GDM1 (cell line): Measurements from ENCODE around the gene UCK2.

Experiments
- DNase-seq: peaks from one replicate; lab custom pipeline; 2025; lab: John Stamatoyannopoulos, UW

UCK2 gene

DNA sequence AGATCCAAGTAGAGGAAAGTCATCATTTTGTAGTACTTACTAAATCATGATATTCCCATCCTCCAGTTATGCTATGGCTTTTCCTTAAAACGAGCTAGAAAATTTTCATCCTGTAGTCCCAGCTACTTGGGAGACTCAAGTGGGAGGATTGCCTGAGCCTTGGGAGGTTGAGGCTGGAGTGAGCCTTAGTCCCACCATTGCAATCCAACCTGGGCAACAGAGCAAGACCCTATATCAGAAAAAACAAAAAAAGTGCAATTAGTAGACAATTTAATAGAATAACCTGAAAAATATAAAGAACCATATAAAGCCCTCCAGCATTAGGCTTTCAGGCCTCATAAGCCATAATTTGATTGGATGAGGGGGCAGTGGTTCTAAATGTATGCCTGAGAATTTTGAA, 6.8 kb downstream of the UCK2 start:
- DNase-seq: no peak

DNA sequence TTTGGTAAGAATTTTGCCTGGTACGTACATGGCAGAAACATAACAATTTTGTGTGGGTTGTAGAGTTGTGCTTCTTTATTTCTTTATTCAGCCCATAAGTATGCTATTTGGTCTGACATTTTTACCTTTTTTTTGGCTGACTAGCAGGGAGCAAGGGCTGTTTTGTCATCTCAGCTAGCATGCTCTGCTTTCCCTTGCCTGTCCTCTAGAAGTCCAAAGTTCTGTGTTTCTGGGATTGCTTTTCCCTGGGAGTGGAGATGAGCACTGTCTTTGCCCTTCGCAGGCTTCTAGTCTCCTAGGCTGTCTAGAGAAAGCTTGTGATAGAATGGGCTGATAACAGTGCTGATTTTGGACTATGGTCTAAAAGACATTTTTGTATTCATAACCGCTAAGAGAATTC, 7.5 kb downstream of the UCK2 start:
- no peak for DNase-seq

DNA sequence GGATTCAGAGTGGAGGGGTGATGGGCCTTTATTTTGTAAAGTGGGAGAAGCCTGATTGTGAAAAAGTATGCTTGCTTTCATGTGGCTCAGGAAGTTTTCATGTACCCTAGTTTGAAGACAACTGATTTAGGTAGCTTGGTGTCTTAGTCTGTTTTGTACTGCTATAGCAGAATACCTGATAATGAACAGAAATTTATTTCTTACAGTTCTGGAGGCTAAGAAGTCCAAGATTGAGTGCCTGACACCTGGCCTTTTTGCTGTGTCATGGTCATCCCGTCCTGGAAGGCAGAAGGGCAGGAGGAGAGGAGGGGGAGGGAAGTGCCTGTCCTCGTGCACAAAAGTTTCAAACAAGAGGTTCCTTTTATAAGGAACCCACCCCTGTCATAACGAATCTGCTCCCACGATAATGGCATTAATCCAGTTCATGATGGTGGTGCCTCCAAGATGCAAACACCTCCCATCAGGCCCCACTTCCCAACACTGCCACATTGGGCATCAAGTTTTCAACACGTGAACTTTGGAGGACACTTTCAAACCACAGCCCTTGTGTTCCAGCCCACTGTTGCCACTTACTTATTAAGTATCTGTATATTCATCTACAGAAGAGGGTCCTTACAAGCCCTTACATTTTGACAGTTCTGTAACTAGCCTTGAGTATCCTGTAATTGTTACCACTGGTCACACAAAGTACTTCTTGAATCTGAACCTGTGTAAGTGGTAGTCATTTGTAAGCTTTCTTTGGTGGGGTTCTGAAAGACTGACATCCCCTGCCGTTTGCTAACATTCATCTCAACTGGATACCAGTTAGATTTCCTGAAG, 9.5 kb downstream of the UCK2 start:
- no peak for DNase-seq

DNA sequence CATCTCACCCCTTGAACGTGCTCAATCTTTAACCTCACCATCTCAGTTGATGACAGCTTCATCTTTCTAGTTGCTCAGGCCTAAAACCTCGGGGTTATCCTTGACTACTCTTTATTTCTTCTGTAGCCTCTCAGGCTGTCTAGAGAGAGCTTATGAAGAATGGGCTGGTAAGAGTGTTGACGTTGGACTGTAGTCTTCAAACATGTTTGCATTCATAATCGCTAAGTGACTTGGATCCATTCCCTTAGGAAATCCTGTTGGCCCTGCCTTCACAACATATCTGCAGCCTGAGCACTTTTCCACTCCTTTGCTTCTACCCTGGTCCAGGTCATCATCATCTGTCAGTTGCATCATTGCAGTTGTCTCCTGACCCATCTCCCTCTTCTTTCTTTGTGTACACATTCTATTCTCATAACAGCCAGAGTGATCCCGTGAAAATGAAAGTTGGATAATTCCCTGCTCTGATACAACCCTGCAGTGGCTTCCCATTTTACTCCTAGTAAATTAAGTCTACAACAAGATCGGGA, 10.5 kb downstream of the UCK2 start:
- no peak for DNase-seq

DNA sequence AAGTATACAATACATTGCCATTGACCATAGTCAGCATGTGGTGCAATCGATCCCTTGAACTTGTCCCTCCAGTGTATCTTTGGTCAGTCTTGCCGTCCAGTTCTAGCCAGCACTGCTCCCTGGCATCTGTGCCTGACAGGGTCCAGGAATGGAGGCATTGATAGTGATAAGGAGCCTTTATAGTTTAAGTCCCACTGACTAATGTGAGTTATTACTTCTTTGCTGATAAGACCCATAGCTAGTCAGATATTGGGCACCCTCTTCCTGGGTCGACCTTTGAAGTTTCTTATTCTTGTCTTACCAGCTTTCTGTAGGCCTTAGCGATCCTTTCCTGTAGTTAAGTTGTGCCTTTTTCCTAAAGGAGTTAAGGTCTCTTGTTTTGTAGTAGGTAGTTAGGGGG, 13.0 kb downstream of the UCK2 start:
- DNase-seq: no peak

DNA sequence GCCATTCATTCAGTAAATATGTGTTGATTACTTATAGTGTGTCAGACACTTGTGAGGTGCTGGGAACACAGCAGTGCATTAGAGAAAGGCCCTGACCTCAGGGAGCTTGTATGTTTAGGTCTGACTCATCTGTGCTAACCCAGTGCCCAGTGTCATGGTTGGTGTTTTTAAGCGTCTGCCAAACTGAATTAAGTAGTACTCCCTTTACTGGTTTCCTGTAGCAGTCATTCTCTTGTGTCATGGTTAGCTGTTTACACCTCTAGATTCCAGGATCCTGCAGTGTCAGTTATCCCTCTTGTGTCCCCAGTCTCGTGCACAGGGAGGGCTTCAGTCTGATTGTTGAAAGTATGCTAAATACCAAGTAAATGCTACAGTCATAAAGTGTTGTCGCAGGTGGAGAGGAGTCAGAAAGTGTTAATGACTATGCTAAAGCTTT, 14.2 kb downstream of the UCK2 start:
- DNase-seq: no peak

DNA sequence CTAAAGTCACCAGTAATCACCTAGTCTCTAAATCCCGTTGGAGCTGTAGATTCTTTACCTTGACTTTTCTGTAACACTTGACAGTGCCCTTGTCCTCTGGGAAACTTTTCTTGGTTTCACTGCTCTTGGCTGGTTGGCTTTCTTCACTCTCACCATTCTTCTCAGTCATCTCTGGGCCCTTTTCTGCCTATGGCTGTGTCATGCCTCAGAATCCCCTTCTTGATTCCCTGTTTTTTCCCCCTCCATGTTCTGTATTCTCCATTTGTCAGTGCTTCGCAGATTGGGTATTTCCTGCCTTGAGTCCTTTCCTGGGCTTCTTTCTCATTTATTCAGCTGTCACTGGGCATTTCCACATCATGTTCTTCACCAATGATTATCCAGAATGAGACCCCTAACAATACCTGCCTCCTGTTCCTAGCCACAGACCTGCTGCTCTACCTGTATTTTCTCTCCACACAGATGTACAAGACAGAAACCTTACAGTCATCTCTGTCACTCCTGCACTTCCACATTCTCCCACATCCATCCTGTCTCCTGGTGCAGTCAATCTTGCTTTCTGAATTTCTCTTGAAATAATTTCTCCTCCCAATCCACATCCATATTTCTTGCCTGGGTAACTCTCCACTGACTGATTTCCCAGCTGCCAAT, 14.7 kb downstream of the UCK2 start:
- no peak for DNase-seq

DNA sequence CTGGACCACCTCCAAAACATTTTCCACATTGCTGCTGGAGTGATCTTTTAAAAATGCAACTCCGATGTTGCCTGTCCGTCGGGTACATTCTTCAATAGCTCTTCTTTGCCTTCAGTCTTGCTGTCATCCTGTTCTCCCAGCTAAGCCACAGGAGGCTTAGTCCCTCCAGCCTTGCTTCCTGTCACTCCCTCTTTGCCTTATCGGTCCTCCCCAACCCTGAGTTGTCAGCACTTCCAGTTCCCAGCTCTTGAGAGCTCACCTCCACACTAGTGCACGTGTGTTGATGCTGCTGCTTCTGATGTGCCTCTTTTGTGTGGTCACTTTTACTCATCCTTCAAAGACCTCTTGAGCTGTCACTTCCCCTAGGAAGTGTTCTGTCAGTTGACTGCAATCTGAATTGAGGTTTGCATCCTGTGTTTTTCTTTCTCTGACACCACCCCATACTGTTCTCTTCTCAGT, 15.3 kb downstream of the UCK2 start:
- DNase-seq: no peak

DNA sequence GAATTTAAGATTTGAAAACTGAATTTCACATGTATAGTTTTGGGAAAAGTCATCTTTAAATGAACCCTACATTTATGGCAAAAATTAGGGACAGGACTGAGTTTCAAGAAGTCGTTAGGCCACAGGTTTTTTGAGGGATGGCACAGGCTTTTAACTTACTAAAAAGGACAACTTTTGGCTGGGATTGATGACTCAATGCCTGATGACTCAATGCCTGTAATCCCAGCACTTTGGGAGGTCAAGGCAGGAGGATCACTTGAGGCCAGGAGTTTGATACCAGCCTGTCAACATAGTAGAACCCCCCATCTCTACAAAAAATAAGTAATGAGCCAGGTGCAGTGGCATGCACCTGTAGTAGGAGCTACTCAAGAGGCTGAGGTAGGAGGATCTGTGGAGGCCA, 15.9 kb downstream of the UCK2 start:
- no peak for DNase-seq

DNA sequence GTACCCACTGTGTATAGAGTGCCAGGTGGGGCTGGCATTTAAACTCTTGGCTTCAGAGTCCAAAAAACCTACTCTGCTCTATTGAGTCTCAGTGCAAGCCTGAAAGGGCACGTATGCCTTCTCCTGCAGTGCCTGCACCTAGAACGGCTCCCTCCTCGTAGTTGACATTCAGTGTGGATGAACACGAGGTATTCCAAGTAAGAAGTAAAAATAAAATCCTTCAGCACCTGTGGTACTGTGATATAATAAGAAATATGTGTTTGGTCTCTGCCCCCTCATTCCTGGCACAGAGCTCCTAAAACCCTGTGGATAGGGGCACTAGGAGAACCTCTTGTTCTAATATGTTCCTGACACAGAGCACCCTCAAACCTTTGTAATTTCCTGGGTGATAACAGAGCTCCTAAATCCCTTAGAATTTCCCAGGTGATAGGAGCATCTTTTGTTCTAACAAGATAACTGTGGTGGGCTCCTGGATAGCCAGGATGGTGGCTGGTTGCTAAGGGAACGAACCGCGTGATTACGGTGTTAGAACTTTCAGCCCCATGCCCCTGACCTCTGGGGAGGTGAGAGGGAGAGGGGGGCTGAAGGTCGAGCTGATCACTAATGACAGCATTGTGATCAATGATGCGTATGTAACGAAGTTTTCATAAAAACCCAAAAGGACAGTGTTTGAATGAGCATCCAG, 16.8 kb downstream of the UCK2 start:
- no peak for DNase-seq

DNA sequence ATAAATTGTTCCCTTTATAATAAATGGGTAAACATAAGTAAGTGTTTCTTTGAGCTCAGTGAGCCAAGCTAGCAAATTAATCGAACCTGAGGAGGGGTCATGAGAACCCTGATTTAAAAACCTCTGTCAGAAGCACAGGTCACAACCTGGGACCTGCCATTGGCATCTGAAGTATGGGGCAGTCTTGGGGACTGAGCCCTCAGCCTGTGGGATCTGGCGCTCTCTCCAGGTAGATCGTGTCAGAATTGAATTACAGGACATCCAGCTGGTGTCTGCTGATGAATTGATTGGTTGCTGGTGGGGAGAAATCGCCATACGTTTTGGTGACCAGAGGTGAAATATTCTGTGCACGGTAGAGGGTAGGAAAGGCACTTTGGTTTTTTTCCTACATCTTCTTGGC, 17.5 kb downstream of the UCK2 start:
- DNase-seq: no peak

DNA sequence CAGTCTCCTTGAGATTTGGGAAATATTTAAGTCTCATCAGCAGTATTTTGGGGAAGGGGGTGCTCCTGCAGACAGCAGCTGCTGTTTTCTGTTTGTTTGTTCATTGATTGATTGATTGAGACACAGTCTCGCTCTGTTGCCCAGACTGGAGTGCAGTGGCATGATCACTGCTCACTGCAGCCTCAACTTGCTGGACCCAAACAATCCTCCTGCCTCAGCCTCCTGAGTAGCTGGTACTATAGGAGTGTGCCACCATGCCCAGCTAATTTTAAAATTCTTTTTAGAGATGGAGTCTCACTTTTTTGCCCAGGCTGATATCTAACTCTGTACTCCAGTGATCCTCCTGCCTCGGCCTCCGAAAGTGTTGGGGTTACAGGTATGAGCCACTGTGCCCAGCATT, 18.2 kb downstream of the UCK2 start:
- no peak for DNase-seq

DNA sequence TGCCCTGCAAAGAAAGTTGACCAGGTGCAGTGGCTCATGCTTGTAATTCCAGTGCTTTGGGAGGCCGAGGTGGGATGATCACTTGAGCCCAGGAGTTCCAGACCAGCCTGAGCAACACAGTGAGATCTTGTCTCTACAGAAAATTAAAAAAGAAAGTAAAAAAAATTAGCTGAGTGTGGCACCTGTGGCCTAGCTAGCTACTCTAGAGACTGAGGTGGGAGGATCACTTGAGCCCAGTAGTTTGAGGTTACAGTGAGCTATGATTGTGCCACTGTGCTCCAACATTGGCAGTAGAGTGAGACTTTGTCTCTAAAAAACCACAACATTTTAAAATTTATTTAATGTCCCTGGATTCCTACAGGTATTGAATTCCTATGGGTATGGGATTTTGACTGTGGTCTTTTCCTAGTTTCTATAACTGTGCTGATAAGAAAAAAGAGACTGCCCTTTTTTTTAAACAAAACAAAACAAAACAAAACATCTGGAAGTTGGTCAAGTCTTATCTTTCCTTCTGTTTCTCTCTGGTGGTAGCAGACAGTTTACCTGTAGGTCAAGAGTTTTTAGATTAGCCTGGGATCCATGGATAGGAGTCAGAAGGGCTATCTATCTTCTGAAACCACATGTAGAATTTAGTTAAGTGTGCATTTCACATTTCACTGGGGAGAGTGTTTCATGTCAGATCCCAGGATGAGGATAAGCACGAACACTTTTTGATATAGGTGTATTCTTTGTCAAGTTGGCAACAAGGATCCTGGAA, 18.8 kb downstream of the UCK2 start:
- DNase-seq: no peak

DNA sequence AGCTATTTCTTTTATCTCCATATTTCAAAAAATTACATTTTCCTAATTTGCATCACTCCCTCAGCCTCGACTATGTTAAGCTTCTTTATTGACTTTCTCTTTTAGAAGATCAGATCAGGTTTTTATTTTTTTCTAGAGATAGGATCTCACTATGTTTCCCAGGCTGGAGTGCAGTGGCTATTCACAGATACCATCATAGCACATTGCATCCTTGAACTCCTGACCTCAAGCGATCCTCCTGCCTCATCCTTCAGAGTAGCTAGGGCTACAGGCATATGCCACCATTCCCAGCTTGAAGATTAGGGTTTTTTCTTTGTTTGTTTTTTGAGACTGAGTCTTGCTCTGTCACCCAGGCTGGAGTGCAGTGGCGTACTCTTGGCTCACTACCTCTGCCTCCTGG, 20.1 kb downstream of the UCK2 start:
- DNase-seq: no peak

DNA sequence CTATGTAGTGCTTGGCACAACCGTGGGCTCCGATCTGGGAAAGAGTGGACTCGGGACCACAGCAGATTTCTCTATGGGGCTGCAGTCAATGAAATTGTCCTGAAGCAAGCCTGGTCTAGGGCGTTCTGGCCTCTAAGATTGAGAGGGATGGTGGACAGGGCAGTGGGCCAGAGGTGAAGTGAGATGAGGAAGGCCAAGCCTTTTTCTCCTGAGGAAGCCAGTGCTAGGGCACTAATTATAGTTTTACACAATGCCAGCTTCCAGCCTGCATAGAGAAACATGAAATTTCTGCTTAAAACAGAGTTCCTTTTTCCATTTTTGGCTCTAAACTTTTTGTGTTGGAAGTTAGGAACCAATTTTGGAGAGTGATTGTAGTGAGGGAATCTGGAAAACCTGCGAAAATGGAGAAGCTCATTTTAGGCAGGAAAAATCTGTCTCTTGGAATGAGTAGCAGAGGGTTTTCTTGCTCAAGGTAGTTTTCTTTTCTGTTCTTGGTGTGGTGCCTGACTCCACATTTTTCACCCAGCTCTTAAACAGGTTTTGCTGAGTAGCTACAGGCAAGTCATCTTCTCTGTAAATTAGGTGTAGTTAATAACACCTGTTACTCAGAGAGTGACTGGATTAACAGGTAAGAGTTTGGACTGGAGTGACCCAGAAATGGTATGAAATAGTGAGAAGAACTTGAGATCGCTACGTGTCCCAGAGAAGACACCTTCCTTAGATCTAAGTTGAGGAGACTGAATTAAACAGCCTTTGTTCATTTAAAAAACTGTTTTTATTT, 22.1 kb downstream of the UCK2 start:
- no peak for DNase-seq

DNA sequence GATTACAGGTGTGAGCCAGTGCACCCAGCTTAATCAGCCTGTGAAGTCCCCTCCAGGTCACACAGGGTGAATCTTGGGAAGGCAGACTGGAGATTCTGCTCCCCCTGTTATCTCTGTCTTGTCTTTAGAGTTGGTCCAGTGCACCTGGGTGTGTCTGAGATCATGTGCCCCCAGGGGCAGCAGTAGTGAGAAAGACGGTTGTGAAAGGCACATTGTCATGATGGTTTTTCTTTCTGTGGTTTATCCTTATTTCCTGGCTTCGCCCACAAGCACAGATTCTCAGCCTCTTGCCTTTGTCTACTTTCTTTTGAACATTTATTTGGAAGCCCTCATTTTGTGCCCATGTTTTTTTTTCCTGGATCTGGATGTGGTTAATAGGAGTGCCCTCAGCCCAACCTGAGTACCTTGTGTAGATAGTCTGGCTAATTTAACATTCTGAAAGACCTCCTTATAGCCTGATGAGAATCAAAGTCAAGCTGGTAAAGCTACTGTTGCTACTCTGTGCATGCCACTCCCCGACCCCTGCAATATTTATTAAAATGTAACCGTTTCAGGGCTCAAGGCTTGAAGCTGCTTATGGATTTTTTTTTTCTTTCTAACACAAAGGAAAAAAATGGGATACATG, 23.7 kb downstream of the UCK2 start:
- no peak for DNase-seq

DNA sequence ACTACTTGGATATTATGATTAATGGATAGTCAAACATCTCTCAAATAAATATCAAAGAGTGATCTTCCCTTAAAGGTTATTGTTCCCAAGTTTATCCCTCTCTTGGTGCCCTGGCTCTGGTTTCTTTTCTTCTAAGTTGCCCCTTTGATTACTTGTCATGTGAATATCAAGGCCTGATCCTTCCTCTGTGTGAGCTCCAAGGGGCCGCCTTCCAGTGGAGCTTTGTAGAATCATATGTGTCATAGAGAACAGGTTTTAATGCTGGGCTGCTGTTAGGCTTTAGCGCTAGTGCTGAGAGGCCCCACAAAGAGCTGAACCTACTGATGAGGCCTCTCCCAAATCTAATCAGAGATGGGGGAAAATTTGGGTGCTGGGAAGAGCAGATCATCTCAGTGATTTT, 25.5 kb downstream of the UCK2 start:
- no peak for DNase-seq

DNA sequence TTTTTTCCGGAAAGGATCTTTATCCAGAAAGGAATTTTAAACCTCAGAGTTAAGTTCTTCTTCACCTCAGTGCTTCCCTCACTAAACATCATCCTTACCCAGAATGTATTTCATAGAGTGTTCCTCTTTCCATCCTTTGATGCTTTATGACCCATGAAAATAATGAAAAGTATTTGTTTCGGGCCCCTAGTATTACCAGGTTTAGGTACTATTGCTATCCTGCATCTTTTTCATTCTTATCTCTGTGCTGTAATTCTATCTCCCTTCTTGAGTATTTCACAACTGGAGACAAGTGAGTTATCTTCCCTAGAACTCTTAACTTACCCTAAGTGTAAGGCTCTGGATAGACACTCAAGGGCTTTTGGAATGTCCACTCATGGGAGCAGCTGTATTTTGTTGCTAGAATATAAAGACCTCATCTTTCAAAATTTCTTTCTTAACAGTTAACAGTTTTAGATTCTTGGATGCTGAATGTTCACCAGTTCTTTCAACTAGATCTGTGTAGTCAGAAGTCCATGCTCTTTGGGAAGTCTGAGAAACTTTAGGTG, 26.2 kb downstream of the UCK2 start:
- DNase-seq: no peak

DNA sequence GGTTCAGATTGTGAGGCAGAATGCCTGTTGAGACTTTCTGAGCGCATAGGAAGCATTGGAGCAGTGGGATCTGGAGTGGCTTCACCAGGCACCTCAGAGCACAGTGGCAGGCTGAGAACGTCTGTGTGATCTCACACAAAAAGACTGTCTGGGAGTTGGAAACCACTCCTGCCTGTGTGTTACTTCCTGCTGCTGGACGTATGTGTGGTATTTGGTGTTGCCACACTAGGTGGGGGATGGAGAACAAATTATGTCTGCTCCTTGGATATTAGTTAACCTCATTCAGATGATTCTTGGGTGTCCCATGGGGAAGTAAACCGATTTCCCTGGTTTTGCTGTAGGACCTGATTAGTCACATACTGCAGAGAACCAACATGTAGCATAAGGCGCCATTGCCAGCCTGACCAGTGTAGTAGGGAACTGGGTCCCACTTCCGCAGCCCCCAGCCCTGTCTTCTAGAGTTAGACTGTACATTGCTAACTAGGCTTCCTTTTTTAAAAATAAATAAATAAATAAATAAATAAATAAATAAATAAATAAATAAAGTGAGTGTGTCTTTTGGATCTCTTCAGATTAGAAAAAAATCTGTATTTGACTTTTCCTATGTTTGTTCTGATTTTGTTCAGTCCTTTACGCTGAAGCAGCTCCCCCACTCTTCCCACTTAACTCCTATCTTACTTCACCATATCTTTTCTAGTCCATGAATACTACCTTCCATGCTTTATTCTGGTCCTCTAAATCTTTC, 26.9 kb downstream of the UCK2 start:
- peak; percentile 39 for DNase-seq
